SH-SY5Y (cell line): ENCODE measurements around the gene RNF145.

Experiments used
- GATA2 ChIP-seq: IDR thresholded peaks from 2 replicates; pipeline ENCODE4 v1.6.1; 2011; ENCODE audit warnings: mild to moderate bottlenecking, low read depth, low read length
- GATA3 ChIP-seq: IDR thresholded peaks from 2 replicates; pipeline ENCODE4 v1.6.1; 2011; ENCODE audit warnings: low read depth, mild to moderate bottlenecking, low read length, moderate library complexity

The RNF145 gene

GRCh38 chr5:159130871-159131270, 78.5 kb downstream of the RNF145 start:
- TF ChIP-seq GATA2 (no peak), GATA3 (no peak)

GRCh38 chr5:159128070-159128541, 81.2 kb downstream of the RNF145 start:
- TF ChIP-seq GATA2, result no peak
- TF ChIP-seq GATA3, result no peak

- TF ChIP-seq GATA3 (no peak), GATA2 (no peak)
Measured at GRCh38 chr5:159123700-159124099, 85.7 kb downstream of the RNF145 start.

GRCh38 chr5:159123189-159123588, 86.2 kb downstream of the RNF145 start:
- no peak for TF ChIP-seq GATA3
- no peak for TF ChIP-seq GATA2

- TF ChIP-seq GATA3 (no peak), GATA2 (no peak)
Measured at GRCh38 chr5:159121061-159121460, 88.3 kb downstream of the RNF145 start.

GRCh38 chr5:159120446-159120845, 88.9 kb downstream of the RNF145 start:
- TF ChIP-seq GATA2, result no peak
- TF ChIP-seq GATA3, result no peak

GRCh38 chr5:159113405-159113804, 95.9 kb downstream of the RNF145 start:
- no peak for TF ChIP-seq GATA3
- no peak for TF ChIP-seq GATA2

GRCh38 chr5:159112436-159112835, 96.9 kb downstream of the RNF145 start:
- TF ChIP-seq GATA3 (no peak), GATA2 (no peak)
